ENCODE data around the gene UBE2C. TPM values are rescaled to one million over a fixed set of nuclear protein-coding genes. Genes with fewer than 3 reads are reported as not detected.

The UBE2C gene
- total RNA-seq, 1 experiment from 2014 or later, result 173 TPM

Other genes starting within 250 kb of the UBE2C start
- gene WFDC8, start 233.4 kb upstream of the UBE2C start, total RNA-seq (2021; ENCODE audit: unreplicated experiment), result not detected
- gene WFDC10A, start 182.9 kb upstream of the UBE2C start, total RNA-seq (2021; ENCODE audit: unreplicated experiment), result not detected
- gene WFDC9, start 181.4 kb upstream of the UBE2C start, total RNA-seq (2021; ENCODE audit: unreplicated experiment), result not detected
- not detected for gene WFDC11, start 142.4 kb upstream of the UBE2C start, total RNA-seq (2021; ENCODE audit: unreplicated experiment)
- gene WFDC13, start 110.6 kb upstream of the UBE2C start, total RNA-seq (2021; ENCODE audit: unreplicated experiment), result not detected
- not detected for gene WFDC10B, start 107.6 kb upstream of the UBE2C start, total RNA-seq (2021; ENCODE audit: unreplicated experiment)
- not detected for gene SPINT4, start 90.3 kb upstream of the UBE2C start, total RNA-seq (2021; ENCODE audit: unreplicated experiment)
- gene WFDC3, start 20.8 kb upstream of the UBE2C start, total RNA-seq (2021; ENCODE audit: unreplicated experiment), result 1.1 TPM
- 48.8 TPM for gene DNTTIP1, start 20.7 kb upstream of the UBE2C start, total RNA-seq (2021; ENCODE audit: unreplicated experiment)
- 0.26 TPM for gene TNNC2, start 14.7 kb downstream of the UBE2C start, total RNA-seq (2021; ENCODE audit: unreplicated experiment)
- 25.7 TPM for gene SNX21, start 21.2 kb downstream of the UBE2C start, total RNA-seq (2021; ENCODE audit: unreplicated experiment)
- gene ACOT8, start 44.7 kb downstream of the UBE2C start, total RNA-seq (2021; ENCODE audit: unreplicated experiment), result 21.1 TPM
- gene ZSWIM3, start 45.0 kb downstream of the UBE2C start, total RNA-seq (2021; ENCODE audit: unreplicated experiment), result 3.6 TPM
- gene ZSWIM1, start 68.6 kb downstream of the UBE2C start, total RNA-seq (2021; ENCODE audit: unreplicated experiment), result 13.4 TPM
- 1.8 TPM for gene SPATA25, start 75.0 kb downstream of the UBE2C start, total RNA-seq (2021; ENCODE audit: unreplicated experiment)
- 3.0 TPM for gene NEURL2, start 78.6 kb downstream of the UBE2C start, total RNA-seq (2021; ENCODE audit: unreplicated experiment)
- 232 TPM for gene CTSA, start 78.7 kb downstream of the UBE2C start, total RNA-seq (2021; ENCODE audit: unreplicated experiment)
- 17.7 TPM for gene PLTP, start 99.5 kb downstream of the UBE2C start, total RNA-seq (2021; ENCODE audit: unreplicated experiment)
- 24.6 TPM for gene PCIF1, start 122.0 kb downstream of the UBE2C start, total RNA-seq (2021; ENCODE audit: unreplicated experiment)
- gene ZNF335, start 159.6 kb downstream of the UBE2C start, total RNA-seq (2021; ENCODE audit: unreplicated experiment), result 31.1 TPM
- gene MMP9, start 196.3 kb downstream of the UBE2C start, total RNA-seq (2021; ENCODE audit: unreplicated experiment), result 0.26 TPM
- 11.8 TPM for gene SLC12A5, start 216.6 kb downstream of the UBE2C start, total RNA-seq (2021; ENCODE audit: unreplicated experiment)